ACC112 (cell line): ENCODE measurements around the gene SMAD7.
A peak's percentile ranks its signal among the peaks of the same experiment; 100 is the strongest.

ENCODE experiments used
- H2AFZ ChIP-seq: fragments of 200-600 bp; sonication (generic); one replicate; pipeline ENCODE4 v1.6.0; 2017; ENCODE audit warnings: antibody characterized with exemption, low read length; ENCODE audit not compliant: unreplicated experiment
- H3K27ac ChIP-seq: fragments of 200-600 bp; sonication (generic); 2 replicates; pipeline ENCODE4 v1.5.1; 2014; ENCODE audit warnings: low read depth, mild to moderate bottlenecking, antibody characterized with exemption, low read length, moderate library complexity
- H3K27me3 ChIP-seq: fragments of 200-600 bp; sonication (generic); 2 replicates; pipeline ENCODE4 v1.6.1; 2014; ENCODE audit warnings: mild to moderate bottlenecking, antibody characterized with exemption, low read length, moderate library complexity, mixed read lengths; ENCODE audit not compliant: insufficient read depth
- H3K36me3 ChIP-seq: fragments of 200-600 bp; sonication (generic); 2 replicates; pipeline ENCODE4 v1.6.1; 2016; ENCODE audit warnings: mild to moderate bottlenecking, antibody characterized with exemption, low read length, moderate library complexity, mixed read lengths; ENCODE audit not compliant: insufficient read depth
- H3K4me1 ChIP-seq: fragments of 200-600 bp; sonication (generic); one replicate; pipeline ENCODE4 v1.6.1; 2016; ENCODE audit warnings: low read length, mixed read lengths; ENCODE audit not compliant: insufficient read depth, unreplicated experiment, control insufficient read depth
- H3K4me3 ChIP-seq: fragments of 200-600 bp; sonication (generic); 2 replicates; pipeline ENCODE4 v1.5.1; 2014; ENCODE audit warnings: mild to moderate bottlenecking, low read depth, low read length
- H3K79me2 ChIP-seq: fragments of 200-600 bp; sonication (generic); one replicate; pipeline ENCODE4 v1.6.0; 2016; ENCODE audit warnings: low read length; ENCODE audit not compliant: control insufficient read depth, unreplicated experiment, insufficient read depth

The SMAD7 gene

GRCh38 chr18:48992791-48993555, 42.2 kb upstream of the SMAD7 start:
- peaks cover 51% of the 10 kb centered on the region for H3K4me1 ChIP-seq
- no peaks in the 10 kb centered on the region for H3K79me2 ChIP-seq
- peak overlapping the region; percentile 94 for H3K27ac ChIP-seq
- H3K4me3 ChIP-seq, result no peak overlapping the region
- no peaks in the 10 kb centered on the region for H3K36me3 ChIP-seq
- no peak overlapping the region for H2AFZ ChIP-seq
- no peaks in the 10 kb centered on the region for H3K27me3 ChIP-seq

- Histone ChIP-seq H2AFZ (no peak overlapping the region), H3K27me3 (no peaks in the 10 kb centered on the region), H3K36me3 (no peaks in the 10 kb centered on the region), H3K79me2 (no peaks in the 10 kb centered on the region), H3K4me1 (peaks cover 42% of the 10 kb centered on the region), H3K27ac (no peak overlapping the region), H3K4me3 (no peak overlapping the region)
Measured at GRCh38 chr18:48992133-48992532, 41.4 kb upstream of the SMAD7 start.

- H3K79me2 ChIP-seq, result no peaks in the 10 kb centered on the region
- H3K27me3 ChIP-seq, result no peaks in the 10 kb centered on the region
- H3K4me3 ChIP-seq, result no peak overlapping the region
- peaks cover 38% of the 10 kb centered on the region for H3K4me1 ChIP-seq
- H3K36me3 ChIP-seq, result no peaks in the 10 kb centered on the region
- no peak overlapping the region for H2AFZ ChIP-seq
- no peak overlapping the region for H3K27ac ChIP-seq
Measured at GRCh38 chr18:48991676-48992075, 40.9 kb upstream of the SMAD7 start.

DNA sequence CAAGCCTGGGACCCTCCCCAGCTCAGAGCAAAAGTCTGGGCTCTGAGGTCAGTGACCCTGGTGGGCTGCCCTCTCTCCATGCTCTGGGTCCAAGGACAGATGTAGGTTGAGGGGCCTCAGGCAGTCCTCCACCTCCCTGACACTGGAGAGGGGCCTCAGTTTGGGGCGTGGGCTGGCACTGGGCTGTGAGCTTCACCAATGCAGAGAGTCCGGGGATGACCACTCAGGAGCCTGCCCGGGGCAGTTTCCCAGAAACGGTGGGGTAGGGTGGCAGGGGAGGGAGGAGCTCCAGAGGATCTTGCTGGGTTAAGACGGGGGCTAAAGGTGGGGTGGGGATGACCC, 40.5 kb upstream of the SMAD7 start:
- Histone ChIP-seq H3K36me3 (no peaks in the 10 kb centered on the region), H3K4me3 (no peak overlapping the region), H3K79me2 (no peaks in the 10 kb centered on the region), H2AFZ (no peak overlapping the region), H3K4me1 (peaks cover 36% of the 10 kb centered on the region), H3K27me3 (no peaks in the 10 kb centered on the region), H3K27ac (no peak overlapping the region; the same call in 1 of the 2 replicates)

DNA sequence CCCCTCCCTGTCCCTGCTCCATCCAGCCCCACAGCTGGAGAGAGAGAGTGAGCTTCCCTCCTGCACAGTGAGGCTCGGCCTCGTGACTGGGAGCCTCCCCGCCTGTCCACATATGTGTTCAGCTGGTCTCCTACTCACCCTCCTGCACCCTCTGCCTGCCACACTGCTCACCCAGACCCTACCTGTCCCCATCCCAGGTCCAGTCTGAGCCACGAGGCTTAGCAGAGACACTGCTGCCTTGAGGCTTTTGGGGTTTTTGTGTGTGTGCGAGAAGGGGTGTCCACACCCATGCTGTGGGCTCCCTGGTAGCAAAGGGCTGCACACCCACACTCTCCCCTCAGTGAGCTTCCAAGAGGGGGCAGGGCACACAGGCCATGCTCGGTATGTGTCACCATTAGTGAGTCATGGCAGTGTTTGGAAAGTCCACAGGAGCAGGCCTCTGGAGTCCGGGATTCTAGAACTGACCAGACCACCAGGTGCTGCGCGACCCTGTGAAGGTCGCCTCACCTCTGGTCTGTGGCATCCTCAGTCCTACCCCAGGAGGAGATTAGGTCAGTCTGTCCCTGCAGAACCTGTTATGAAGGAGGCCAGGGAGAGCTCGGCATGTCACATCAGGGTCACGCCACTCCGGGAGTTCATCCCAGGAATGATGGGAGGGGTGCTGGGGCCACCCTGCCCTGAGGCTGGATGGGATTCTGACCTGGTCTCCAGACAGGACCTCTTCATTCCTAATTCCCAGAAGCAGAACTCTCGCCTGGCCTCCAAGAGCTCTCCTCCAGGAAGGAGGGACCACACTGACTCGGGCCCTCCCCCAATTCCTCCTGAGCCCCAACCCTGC, 39.9 kb upstream of the SMAD7 start:
- Histone ChIP-seq H3K27me3 (no peaks in the 10 kb centered on the region), H3K79me2 (no peaks in the 10 kb centered on the region), H3K4me1 (peaks cover 36% of the 10 kb centered on the region), H3K4me3 (no peak overlapping the region), H3K27ac (no peak overlapping the region; the same call in 1 of the 2 replicates), H2AFZ (peak overlapping the region; percentile 43), H3K36me3 (no peaks in the 10 kb centered on the region)

GRCh38 chr18:48989304-48990303, 38.8 kb upstream of the SMAD7 start:
- no peak overlapping the region for H3K27ac ChIP-seq
- H2AFZ ChIP-seq, result no peak overlapping the region
- H3K36me3 ChIP-seq, result no peaks in the 10 kb centered on the region
- no peaks in the 10 kb centered on the region for H3K79me2 ChIP-seq
- H3K4me3 ChIP-seq, result no peak overlapping the region
- peaks cover 37% of the 10 kb centered on the region for H3K4me1 ChIP-seq
- H3K27me3 ChIP-seq, result no peaks in the 10 kb centered on the region

DNA sequence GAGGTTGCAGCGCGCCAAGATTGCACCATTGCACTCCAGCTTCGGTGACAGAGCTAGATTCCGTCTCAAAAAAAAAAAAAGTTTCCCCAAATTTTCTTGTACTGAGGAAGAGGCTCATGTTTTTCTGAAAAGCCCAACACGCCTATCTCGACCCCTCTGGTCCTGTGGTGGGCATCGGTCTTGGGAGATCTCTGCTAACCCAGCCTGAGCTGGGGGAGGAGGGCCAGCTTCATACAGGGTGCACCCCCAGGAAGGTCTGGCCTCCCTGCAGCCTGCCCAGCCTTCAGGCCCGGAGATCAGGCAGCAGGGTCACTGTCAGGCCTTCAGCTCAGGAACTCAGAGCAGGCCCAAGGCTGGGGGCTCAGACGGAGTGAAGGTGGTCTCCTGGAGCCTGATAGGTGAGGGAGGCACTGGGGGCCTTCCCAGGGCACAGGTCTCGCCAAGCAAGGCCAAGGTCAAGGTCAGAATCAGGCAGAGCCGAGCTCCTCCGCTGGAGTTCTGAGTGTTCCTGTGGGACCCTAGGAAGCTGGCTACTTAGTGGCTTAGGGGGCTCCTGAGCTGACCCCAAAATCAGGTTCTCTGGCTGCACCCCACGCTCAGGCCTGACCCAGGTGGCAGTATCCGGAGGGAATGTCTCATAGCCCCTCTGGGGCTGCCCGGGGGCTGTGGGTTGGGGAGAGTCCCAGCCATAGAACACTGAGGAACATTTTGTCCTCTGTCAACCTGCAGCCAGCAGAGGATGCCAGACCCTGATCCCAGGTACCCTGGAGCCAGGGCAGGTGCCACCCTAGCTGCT, 37.9 kb upstream of the SMAD7 start:
- Histone ChIP-seq H3K27ac (no peak overlapping the region), H3K4me1 (peaks cover 31% of the 10 kb centered on the region), H3K36me3 (no peaks in the 10 kb centered on the region), H3K4me3 (no peak overlapping the region), H3K79me2 (no peaks in the 10 kb centered on the region), H2AFZ (no peak overlapping the region), H3K27me3 (no peaks in the 10 kb centered on the region)

DNA sequence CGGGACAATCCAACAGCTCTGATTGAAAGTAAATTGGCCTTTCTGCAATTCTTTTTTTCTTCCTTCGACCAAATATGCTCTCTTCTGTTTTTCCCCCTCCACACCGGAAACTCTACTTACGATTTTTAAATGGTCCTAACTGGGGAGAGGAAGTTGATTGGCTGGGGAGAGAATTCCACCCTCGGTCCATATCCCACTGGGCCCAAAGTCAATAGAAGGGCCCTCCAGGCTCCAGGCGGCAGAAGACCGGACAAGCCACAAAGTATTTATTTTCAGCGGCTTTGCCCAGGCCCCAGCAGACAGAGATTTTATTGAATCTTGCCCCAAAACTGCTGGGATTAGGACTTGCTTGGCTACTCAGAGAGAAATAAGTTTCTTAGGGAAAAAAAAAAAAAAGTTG, 37.1 kb upstream of the SMAD7 start:
- no peaks in the 10 kb centered on the region for H3K79me2 ChIP-seq

DNA sequence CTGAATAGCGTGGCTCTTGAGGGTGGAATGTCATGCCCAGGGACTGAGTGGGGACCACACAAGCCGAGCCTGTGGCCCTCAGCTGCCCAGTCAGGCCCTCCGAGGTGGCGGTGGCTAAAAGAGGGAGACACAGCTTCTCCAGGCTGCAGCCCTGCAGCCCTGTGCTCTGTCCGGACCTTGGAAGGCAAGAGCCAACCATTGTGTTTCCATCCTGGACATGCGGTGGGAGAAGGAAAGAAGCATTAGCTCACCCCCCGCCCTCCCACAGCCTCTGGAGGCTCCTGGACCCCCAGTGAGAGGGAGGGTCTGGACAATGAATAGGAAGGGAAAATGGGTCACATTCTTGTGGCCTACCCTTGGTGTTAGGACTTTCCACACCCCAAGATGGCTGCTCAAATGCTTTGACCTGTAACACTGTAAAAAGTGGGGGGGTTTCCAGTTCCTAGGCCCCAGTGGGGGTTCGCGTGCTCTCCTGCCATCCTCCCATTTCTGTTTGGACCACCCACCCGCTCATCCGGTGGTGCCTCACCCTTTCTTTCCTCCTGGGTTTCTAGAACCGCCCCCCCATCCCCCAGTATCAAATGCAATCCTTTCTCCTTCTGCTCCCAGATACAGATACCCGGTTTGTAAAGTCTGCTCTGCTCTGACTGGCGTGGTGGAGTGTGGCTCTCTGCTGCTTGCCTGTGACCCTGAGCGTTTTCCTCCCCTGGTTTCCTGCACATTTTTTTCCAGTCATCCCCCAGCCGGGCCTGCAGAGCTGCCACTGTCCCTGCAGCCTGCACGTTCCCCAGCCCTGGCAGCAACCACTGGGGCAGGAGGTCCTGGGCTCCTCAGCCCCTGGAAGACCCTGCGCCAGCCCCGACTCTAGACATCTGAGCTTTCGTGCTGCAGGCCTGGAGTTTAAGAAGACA, 36.3 kb upstream of the SMAD7 start:
- Histone ChIP-seq H3K27ac (no peak overlapping the region), H3K36me3 (no peaks in the 10 kb centered on the region), H3K79me2 (no peaks in the 10 kb centered on the region), H2AFZ (no peak overlapping the region), H3K4me3 (no peak overlapping the region), H3K27me3 (no peaks in the 10 kb centered on the region), H3K4me1 (peaks cover 25% of the 10 kb centered on the region)

More for the DNA sequence above, 37.1 kb upstream of the SMAD7 start:
- no peak overlapping the region for H3K4me3 ChIP-seq
- peaks cover 25% of the 10 kb centered on the region for H3K4me1 ChIP-seq
- no peaks in the 10 kb centered on the region for H3K27me3 ChIP-seq
- H2AFZ ChIP-seq, result no peak overlapping the region
- no peaks in the 10 kb centered on the region for H3K36me3 ChIP-seq
- H3K27ac ChIP-seq, result no peak overlapping the region
